ENCODE results near the gene VEZF1.

The VEZF1 gene

GRCh38 chr17:57987581-57988300 lies at the start of gene VEZF1:
TSS of gene VEZF1 (minus strand) at chr17:57988254. CDS start at chr17:57988111, 143 bp downstream.
- DNase-seq: peak; percentile 30 to 91

- DNase-seq: no peak
Observed at GRCh38 chr17:58032691-58033415, 44.8 kb upstream of the VEZF1 start.

GRCh38 chr17:58028578-58028977 lies 40.5 kb upstream of the VEZF1 start:
- DNase-seq: no peak

GRCh38 chr17:58020401-58020800 lies 32.3 kb upstream of the VEZF1 start:
- peak; percentile 72 to 87 for DNase-seq

GRCh38 chr17:58019521-58019920 lies 31.5 kb upstream of the VEZF1 start:
- peak in 1 of 2 experiments; percentile 48 for DNase-seq

- DNase-seq: no peak
Observed at GRCh38 chr17:58019039-58019438, 31.0 kb upstream of the VEZF1 start.

- no peak for DNase-seq
Observed at GRCh38 chr17:58010067-58010799, 22.2 kb upstream of the VEZF1 start.

GRCh38 chr17:58007781-58008706 lies 20.0 kb upstream of the VEZF1 start:
- no peak for DNase-seq

- peak; percentile 97 to 99 for DNase-seq
Observed at GRCh38 chr17:58006924-58007780, 19.1 kb upstream of the VEZF1 start, which contains the start of gene SRSF1. TSS of gene SRSF1 (minus strand) at chr17:58007246. CDS start at chr17:58007137, 109 bp downstream.

- DNase-seq: peak; percentile 68 to 89
Observed at GRCh38 chr17:58006560-58006923, 18.5 kb upstream of the VEZF1 start.

GRCh38 chr17:58005728-58006559 lies 17.9 kb upstream of the VEZF1 start:
- DNase-seq: no peak

- no peak for DNase-seq
Observed at GRCh38 chr17:58005031-58005727, 17.1 kb upstream of the VEZF1 start.

- DNase-seq: no peak
Observed at GRCh38 chr17:58004060-58004459, 16.0 kb upstream of the VEZF1 start.

GRCh38 chr17:58002973-58003372 lies 14.9 kb upstream of the VEZF1 start:
- DNase-seq: no peak

GRCh38 chr17:58002154-58002948 lies 14.3 kb upstream of the VEZF1 start:
- DNase-seq: no peak

GRCh38 chr17:58001461-58002124 lies 13.5 kb upstream of the VEZF1 start:
- no peak for DNase-seq

GRCh38 chr17:57999496-58000017 lies 11.5 kb upstream of the VEZF1 start:
- peak; percentile 54 to 84 for DNase-seq

GRCh38 chr17:57999010-57999495 lies 11.0 kb upstream of the VEZF1 start:
- DNase-seq: no peak
